ENCODE data around the gene OSGIN1.

Gene OSGIN1

GRCh38 chr16:83967091-83967490 lies 14.1 kb downstream of the OSGIN1 start:
- Histone ChIP-seq H3K9me3 (ENCODE audit: control insufficient read depth in 2 of 2, low read length in 2 of 2) (no peaks in the 10 kb centered on the region), H3K36me3 (ENCODE audit: control insufficient read depth in 2 of 2, insufficient read depth in 2 of 2, low read length in 2 of 2) (peaks cover 3% of the 10 kb centered on the region in 2 donors), H3K27ac (ENCODE audit: low read depth in 2 of 2, low read length in 2 of 2) (no peak overlapping the region), H3K27me3 (ENCODE audit: control insufficient read depth in 2 of 2, insufficient read depth in 2 of 2, low read length in 2 of 2) (no peaks in the 10 kb centered on the region), H3K4me1 (ENCODE audit: control insufficient read depth in 2 of 2, insufficient read depth in 2 of 2, low read length in 2 of 2) (no peaks in the 10 kb centered on the region), H3K9ac (ENCODE audit: low read depth in 1 of 2, low read length in 2 of 2) (no peak overlapping the region), H3K4me3 (ENCODE audit: low read length in 2 of 2) (no peak overlapping the region)

GRCh38 chr16:83967838-83968305 lies 14.8 kb downstream of the OSGIN1 start, which contains the start of gene NECAB2:
Gene NECAB2, plus strand, starts transcription at chr16:83968244. Its CDS starts 405 bp downstream, at chr16:83968649.
- H3K4me3 ChIP-seq (ENCODE audit: low read length in 2 of 2) = no peak within 1 kb of the TSS
- no peaks in the 10 kb centered on the region for H3K4me1 ChIP-seq (ENCODE audit: control insufficient read depth in 2 of 2, insufficient read depth in 2 of 2, low read length in 2 of 2)
- peaks cover 0 to 3% of the 10 kb centered on the region in 2 donors for H3K36me3 ChIP-seq (ENCODE audit: control insufficient read depth in 2 of 2, insufficient read depth in 2 of 2, low read length in 2 of 2)
- H3K27ac ChIP-seq (ENCODE audit: low read depth in 2 of 2, low read length in 2 of 2) = no peak within 1 kb of the TSS
- H3K9ac ChIP-seq (ENCODE audit: low read depth in 1 of 2, low read length in 2 of 2) = no peak within 1 kb of the TSS
- no peaks in the 10 kb centered on the region for H3K27me3 ChIP-seq (ENCODE audit: control insufficient read depth in 2 of 2, insufficient read depth in 2 of 2, low read length in 2 of 2)
- H3K9me3 ChIP-seq (ENCODE audit: control insufficient read depth in 2 of 2, low read length in 2 of 2) = no peaks in the 10 kb centered on the region

GRCh38 chr16:83968306-83968851 lies 15.3 kb downstream of the OSGIN1 start:
- Histone ChIP-seq H3K27me3 (ENCODE audit: control insufficient read depth in 2 of 2, insufficient read depth in 2 of 2, low read length in 2 of 2) (no peaks in the 10 kb centered on the region), H3K9me3 (ENCODE audit: control insufficient read depth in 2 of 2, low read length in 2 of 2) (no peaks in the 10 kb centered on the region), H3K4me1 (ENCODE audit: control insufficient read depth in 2 of 2, insufficient read depth in 2 of 2, low read length in 2 of 2) (no peaks in the 10 kb centered on the region), H3K9ac (ENCODE audit: low read depth in 1 of 2, low read length in 2 of 2) (no peak overlapping the region), H3K27ac (ENCODE audit: low read depth in 2 of 2, low read length in 2 of 2) (no peak overlapping the region), H3K4me3 (ENCODE audit: low read length in 2 of 2) (no peak overlapping the region), H3K36me3 (ENCODE audit: control insufficient read depth in 2 of 2, insufficient read depth in 2 of 2, low read length in 2 of 2) (peaks cover 0 to 3% of the 10 kb centered on the region in 2 donors)

GRCh38 chr16:83968891-83969649 lies 16.0 kb downstream of the OSGIN1 start:
- H3K27ac ChIP-seq (ENCODE audit: low read depth in 2 of 2, low read length in 2 of 2) = no peak overlapping the region
- H3K9me3 ChIP-seq (ENCODE audit: control insufficient read depth in 2 of 2, low read length in 2 of 2) = no peaks in the 10 kb centered on the region
- H3K4me1 ChIP-seq (ENCODE audit: control insufficient read depth in 2 of 2, insufficient read depth in 2 of 2, low read length in 2 of 2) = no peaks in the 10 kb centered on the region
- no peak overlapping the region for H3K4me3 ChIP-seq (ENCODE audit: low read length in 2 of 2)
- H3K9ac ChIP-seq (ENCODE audit: low read depth in 1 of 2, low read length in 2 of 2) = no peak overlapping the region
- peaks cover 0 to 3% of the 10 kb centered on the region in 2 donors for H3K36me3 ChIP-seq (ENCODE audit: control insufficient read depth in 2 of 2, insufficient read depth in 2 of 2, low read length in 2 of 2)
- no peaks in the 10 kb centered on the region for H3K27me3 ChIP-seq (ENCODE audit: control insufficient read depth in 2 of 2, insufficient read depth in 2 of 2, low read length in 2 of 2)

GRCh38 chr16:83969771-83970429 lies 16.9 kb downstream of the OSGIN1 start:
- Histone ChIP-seq H3K27me3 (ENCODE audit: control insufficient read depth in 2 of 2, insufficient read depth in 2 of 2, low read length in 2 of 2) (no peaks in the 10 kb centered on the region), H3K9ac (ENCODE audit: low read depth in 1 of 2, low read length in 2 of 2) (no peak overlapping the region), H3K4me1 (ENCODE audit: control insufficient read depth in 2 of 2, insufficient read depth in 2 of 2, low read length in 2 of 2) (no peaks in the 10 kb centered on the region), H3K9me3 (ENCODE audit: control insufficient read depth in 2 of 2, low read length in 2 of 2) (no peaks in the 10 kb centered on the region), H3K4me3 (ENCODE audit: low read length in 2 of 2) (no peak overlapping the region), H3K36me3 (ENCODE audit: control insufficient read depth in 2 of 2, insufficient read depth in 2 of 2, low read length in 2 of 2) (peaks cover 0 to 3% of the 10 kb centered on the region in 2 donors), H3K27ac (ENCODE audit: low read depth in 2 of 2, low read length in 2 of 2) (no peak overlapping the region)

- H3K36me3 ChIP-seq (ENCODE audit: control insufficient read depth in 2 of 2, insufficient read depth in 2 of 2, low read length in 2 of 2) = peaks cover 0 to 2% of the 10 kb centered on the region in 2 donors
- H3K9ac ChIP-seq (ENCODE audit: low read depth in 1 of 2, low read length in 2 of 2) = no peak overlapping the region
- no peak overlapping the region for H3K27ac ChIP-seq (ENCODE audit: low read depth in 2 of 2, low read length in 2 of 2)
- H3K4me3 ChIP-seq (ENCODE audit: low read length in 2 of 2) = no peak overlapping the region
- no peaks in the 10 kb centered on the region for H3K4me1 ChIP-seq (ENCODE audit: control insufficient read depth in 2 of 2, insufficient read depth in 2 of 2, low read length in 2 of 2)
- no peaks in the 10 kb centered on the region for H3K9me3 ChIP-seq (ENCODE audit: control insufficient read depth in 2 of 2, low read length in 2 of 2)
- H3K27me3 ChIP-seq (ENCODE audit: control insufficient read depth in 2 of 2, insufficient read depth in 2 of 2, low read length in 2 of 2) = no peaks in the 10 kb centered on the region
Observed at GRCh38 chr16:83970430-83970815, 17.4 kb downstream of the OSGIN1 start.

GRCh38 chr16:83971165-83972130 lies 18.4 kb downstream of the OSGIN1 start:
- Histone ChIP-seq H3K4me1 (ENCODE audit: control insufficient read depth in 2 of 2, insufficient read depth in 2 of 2, low read length in 2 of 2) (no peaks in the 10 kb centered on the region), H3K9me3 (ENCODE audit: control insufficient read depth in 2 of 2, low read length in 2 of 2) (no peaks in the 10 kb centered on the region), H3K9ac (ENCODE audit: low read depth in 1 of 2, low read length in 2 of 2) (no peak overlapping the region), H3K27ac (ENCODE audit: low read depth in 2 of 2, low read length in 2 of 2) (no peak overlapping the region), H3K4me3 (ENCODE audit: low read length in 2 of 2) (no peak overlapping the region), H3K27me3 (ENCODE audit: control insufficient read depth in 2 of 2, insufficient read depth in 2 of 2, low read length in 2 of 2) (peaks cover 0 to 3% of the 10 kb centered on the region in 2 donors), H3K36me3 (ENCODE audit: control insufficient read depth in 2 of 2, insufficient read depth in 2 of 2, low read length in 2 of 2) (no peaks in the 10 kb centered on the region)

GRCh38 chr16:83972256-83973008 lies 19.4 kb downstream of the OSGIN1 start:
- Histone ChIP-seq H3K27me3 (ENCODE audit: control insufficient read depth in 2 of 2, insufficient read depth in 2 of 2, low read length in 2 of 2) (peaks cover 0 to 3% of the 10 kb centered on the region in 2 donors), H3K4me1 (ENCODE audit: control insufficient read depth in 2 of 2, insufficient read depth in 2 of 2, low read length in 2 of 2) (no peaks in the 10 kb centered on the region), H3K36me3 (ENCODE audit: control insufficient read depth in 2 of 2, insufficient read depth in 2 of 2, low read length in 2 of 2) (no peaks in the 10 kb centered on the region), H3K27ac (ENCODE audit: low read depth in 2 of 2, low read length in 2 of 2) (no peak overlapping the region), H3K9me3 (ENCODE audit: control insufficient read depth in 2 of 2, low read length in 2 of 2) (no peaks in the 10 kb centered on the region), H3K4me3 (ENCODE audit: low read length in 2 of 2) (no peak overlapping the region), H3K9ac (ENCODE audit: low read depth in 1 of 2, low read length in 2 of 2) (no peak overlapping the region)

- Histone ChIP-seq H3K9me3 (ENCODE audit: control insufficient read depth in 2 of 2, low read length in 2 of 2) (no peaks in the 10 kb centered on the region), H3K27me3 (ENCODE audit: control insufficient read depth in 2 of 2, insufficient read depth in 2 of 2, low read length in 2 of 2) (peaks cover 0 to 3% of the 10 kb centered on the region in 2 donors), H3K4me1 (ENCODE audit: control insufficient read depth in 2 of 2, insufficient read depth in 2 of 2, low read length in 2 of 2) (no peaks in the 10 kb centered on the region), H3K4me3 (ENCODE audit: low read length in 2 of 2) (no peak overlapping the region), H3K36me3 (ENCODE audit: control insufficient read depth in 2 of 2, insufficient read depth in 2 of 2, low read length in 2 of 2) (no peaks in the 10 kb centered on the region), H3K9ac (ENCODE audit: low read depth in 1 of 2, low read length in 2 of 2) (no peak overlapping the region), H3K27ac (ENCODE audit: low read depth in 2 of 2, low read length in 2 of 2) (no peak overlapping the region)
Observed at GRCh38 chr16:83973077-83973476, 20.0 kb downstream of the OSGIN1 start.
